ENCODE measurements around the gene FAM199X. TPM values are rescaled to one million over a fixed set of nuclear protein-coding genes. Genes with fewer than 3 reads are reported as not detected.
A peak's percentile ranks its signal among the peaks of the same experiment; 100 is the strongest.

FAM199X gene
- total RNA-seq, 4 donors from 2014 or later = 21.6 to 44.4 (median 34.0) TPM

DNA sequence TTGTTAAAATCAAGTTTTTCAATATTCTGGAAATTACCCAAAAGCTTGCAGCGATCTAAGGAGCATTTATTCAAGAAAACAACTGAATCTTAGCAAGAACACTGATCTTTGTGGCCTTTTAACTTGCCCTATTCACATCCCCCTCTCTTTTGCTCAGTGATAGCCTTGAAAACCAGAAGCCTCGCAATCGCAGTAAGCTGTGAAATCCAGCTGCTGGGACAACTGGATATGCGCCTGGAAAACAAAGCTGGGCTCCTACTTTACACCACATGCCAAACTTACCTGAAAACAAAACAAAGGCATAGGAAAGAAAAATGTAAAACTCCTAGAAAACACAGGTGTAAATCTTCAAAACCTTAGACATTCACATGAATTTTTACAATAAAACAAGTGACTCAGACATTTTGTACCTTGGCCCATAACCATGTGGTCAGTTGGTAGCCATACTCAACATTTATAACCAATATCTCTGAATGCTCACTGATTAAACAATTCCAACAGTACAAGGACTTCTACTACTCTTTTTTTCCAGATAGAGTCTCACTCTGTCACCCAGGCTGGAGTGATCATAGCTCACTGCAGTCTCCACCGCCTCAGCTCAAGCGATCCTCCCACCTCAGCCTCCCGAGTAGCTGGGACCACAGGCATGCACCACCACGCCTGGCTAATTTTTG lies 25.0 kb upstream of the FAM199X start:
- Histone ChIP-seq H3K36me3 (no peaks in the 10 kb centered on the region), H3K4me1 (no peaks in the 10 kb centered on the region), H3K27me3 (no peaks in the 10 kb centered on the region), H3K9me3 (no peaks in the 10 kb centered on the region), H3K27ac (no peak overlapping the region), H3K4me3 (no peak overlapping the region)
- WGBS, 2 donors = 84% methylated on average over 8 of the region's 8 CpGs
- no peak for DNase-seq (ENCODE audit: low spot score in 2 of 2)
- TF ChIP-seq POLR2A (IDR thresholded peaks at IDR 0.05) (no peak), EP300 (IDR thresholded peaks at IDR 0.05) (no peak)
- TF ChIP-seq, protein P1, sequence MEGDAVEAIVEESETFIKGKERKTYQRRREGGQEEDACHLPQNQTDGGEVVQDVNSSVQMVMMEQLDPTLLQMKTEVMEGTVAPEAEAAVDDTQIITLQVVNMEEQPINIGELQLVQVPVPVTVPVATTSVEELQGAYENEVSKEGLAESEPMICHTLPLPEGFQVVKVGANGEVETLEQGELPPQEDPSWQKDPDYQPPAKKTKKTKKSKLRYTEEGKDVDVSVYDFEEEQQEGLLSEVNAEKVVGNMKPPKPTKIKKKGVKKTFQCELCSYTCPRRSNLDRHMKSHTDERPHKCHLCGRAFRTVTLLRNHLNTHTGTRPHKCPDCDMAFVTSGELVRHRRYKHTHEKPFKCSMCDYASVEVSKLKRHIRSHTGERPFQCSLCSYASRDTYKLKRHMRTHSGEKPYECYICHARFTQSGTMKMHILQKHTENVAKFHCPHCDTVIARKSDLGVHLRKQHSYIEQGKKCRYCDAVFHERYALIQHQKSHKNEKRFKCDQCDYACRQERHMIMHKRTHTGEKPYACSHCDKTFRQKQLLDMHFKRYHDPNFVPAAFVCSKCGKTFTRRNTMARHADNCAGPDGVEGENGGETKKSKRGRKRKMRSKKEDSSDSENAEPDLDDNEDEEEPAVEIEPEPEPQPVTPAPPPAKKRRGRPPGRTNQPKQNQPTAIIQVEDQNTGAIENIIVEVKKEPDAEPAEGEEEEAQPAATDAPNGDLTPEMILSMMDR (IDR thresholded peaks at IDR 0.05) = no peak

DNA sequence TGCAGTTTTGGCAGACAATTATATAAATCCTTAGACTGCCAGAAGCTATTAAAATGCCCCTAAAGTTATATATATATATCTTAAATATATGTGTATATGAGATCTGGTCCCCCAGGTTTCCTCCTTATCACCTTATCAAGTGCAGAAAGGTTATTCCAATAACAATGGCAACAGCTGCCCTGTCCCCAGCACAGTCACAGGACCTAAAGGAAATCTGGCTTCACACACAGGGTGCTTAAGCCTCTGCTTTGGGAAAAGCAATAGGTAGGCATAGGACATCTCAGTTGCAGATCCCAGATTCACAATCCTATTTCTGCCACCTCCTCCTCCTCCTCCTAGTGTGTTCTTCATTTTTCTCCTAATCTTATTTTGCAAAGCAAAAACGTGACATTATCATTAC lies 15.2 kb upstream of the FAM199X start:
- TF ChIP-seq EP300 (IDR thresholded peaks at IDR 0.05) = no peak
- TF ChIP-seq, protein P1 (IDR thresholded peaks at IDR 0.05) = no peak
- TF ChIP-seq POLR2A (IDR thresholded peaks at IDR 0.05) = no peak
- no peaks in the 10 kb centered on the region for H3K27me3 ChIP-seq
- H3K4me1 ChIP-seq = peaks cover 0 to 20% (median 0%) of the 10 kb centered on the region in 4 donors
- no peaks in the 10 kb centered on the region for H3K36me3 ChIP-seq
- H3K4me3 ChIP-seq = no peak overlapping the region
- WGBS, 2 donors = 16 to 36% methylated on average over 1 of the region's 1 CpG
- no peaks in the 10 kb centered on the region for H3K9me3 ChIP-seq
- no peak overlapping the region for H3K27ac ChIP-seq
- DNase-seq (ENCODE audit: low spot score in 2 of 2) = no peak

DNA sequence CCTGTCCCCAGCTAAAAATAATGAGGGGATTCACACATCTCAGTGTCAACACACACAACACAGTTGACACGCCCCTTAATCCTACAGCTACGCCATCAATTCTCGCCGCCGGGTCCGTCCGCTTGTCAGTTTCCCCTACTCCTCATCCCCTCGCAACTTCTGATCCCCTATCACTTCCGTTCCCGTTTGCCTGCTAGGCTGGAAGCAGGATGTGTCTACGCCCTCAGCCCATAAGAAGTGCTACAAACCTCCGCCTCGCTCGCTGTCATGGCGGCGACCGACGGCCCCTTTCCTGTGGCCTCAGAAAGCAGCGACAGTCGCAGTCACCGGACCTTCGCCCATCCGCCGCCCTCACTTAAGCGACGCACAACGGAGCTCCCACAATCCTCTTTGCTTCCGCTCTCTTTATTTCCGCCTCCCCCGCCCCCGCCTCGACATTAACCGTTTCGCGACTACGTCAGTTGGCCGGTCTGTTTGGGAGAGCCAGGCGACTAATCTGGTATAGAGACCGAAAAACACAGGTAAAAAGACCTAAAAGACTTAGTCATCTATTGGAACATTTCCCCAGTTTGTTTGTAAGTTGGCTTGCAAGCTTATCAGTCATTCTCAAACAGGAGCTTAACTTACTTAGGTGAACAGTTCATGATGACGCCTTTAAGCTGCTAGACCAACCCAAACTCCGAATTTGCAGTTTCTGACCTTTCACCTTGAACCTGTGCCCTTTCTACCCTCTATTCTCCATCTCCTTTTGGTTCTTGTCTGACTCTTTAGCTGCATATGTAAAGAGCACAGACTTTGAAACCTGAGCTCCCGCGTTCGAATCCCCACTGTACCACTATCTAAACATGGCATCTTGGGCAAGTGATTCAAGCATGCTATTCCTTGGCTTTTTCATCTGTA lies 9.4 kb upstream of the FAM199X start, which contains the start of gene SLC25A53:
SLC25A53 (minus strand) TSS at position 380 of the 900 bp plus-strand sequence. CDS start 51,752 bp downstream, outside the sequence.
- 1 to 58% methylated on average over 33 to 44 of the region's 44 CpGs for WGBS, 2 donors
- peaks cover 0 to 31% (median 0%) of the 10 kb centered on the region in 4 donors for H3K4me1 ChIP-seq

DNA sequence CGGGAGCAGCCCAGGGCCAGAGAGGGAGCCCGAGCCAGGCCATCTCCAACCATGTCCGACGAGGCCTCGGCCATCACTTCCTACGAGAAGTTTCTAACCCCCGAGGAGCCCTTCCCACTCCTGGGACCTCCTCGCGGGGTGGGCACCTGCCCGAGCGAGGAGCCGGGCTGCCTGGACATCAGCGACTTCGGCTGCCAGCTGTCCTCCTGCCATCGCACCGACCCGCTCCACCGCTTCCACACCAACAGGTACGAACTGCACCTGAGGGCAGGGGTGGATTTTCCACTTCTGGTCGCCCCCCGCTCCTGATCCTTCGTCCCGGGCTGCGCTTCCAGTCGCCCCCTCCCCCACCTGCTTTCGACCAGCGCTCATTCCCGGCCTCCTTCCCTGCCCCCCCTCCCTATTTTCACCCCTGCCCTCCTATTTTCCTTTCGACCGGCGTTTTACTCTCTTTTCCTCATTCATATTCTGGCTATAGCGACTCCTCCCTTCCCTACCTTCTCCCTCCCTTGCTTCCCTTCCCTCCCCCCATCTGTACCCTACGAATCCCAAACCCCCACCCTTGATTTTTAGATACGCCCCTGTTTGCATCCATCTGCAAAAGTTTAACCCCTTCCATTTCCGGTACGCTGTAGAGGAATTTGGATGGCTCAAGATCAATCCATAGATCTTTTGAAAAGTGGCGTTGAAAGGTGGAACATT lies 633 bp downstream of the FAM199X start:
- H3K9me3 ChIP-seq = no peaks in the 10 kb centered on the region
- H3K27me3 ChIP-seq = peaks cover 0 to 7% of the 10 kb centered on the region in 2 donors
- H3K27ac ChIP-seq = peak overlapping the region; percentile 71 to 92 (median 86)
- no peak for TF ChIP-seq EP300 (IDR thresholded peaks at IDR 0.05)
- no peak for TF ChIP-seq POLR2A (IDR thresholded peaks at IDR 0.05)
- TF ChIP-seq, protein P1 (IDR thresholded peaks at IDR 0.05) = no peak
- peak in 1 of 2 donors; percentile 7 for DNase-seq (ENCODE audit: low spot score in 2 of 2)
- 0 to 39% methylated on average over 17 to 36 of the region's 37 CpGs for WGBS, 2 donors
- no peaks in the 10 kb centered on the region for H3K36me3 ChIP-seq
- peak overlapping the region; percentile 54 to 87 (median 70) for H3K4me3 ChIP-seq
- H3K4me1 ChIP-seq = peaks cover 0 to 22% (median 5%) of the 10 kb centered on the region in 4 donors

More for the DNA sequence above, 9.4 kb upstream of the FAM199X start, which contains the start of gene SLC25A53:
- Histone ChIP-seq H3K36me3 (no peaks in the 10 kb centered on the region), H3K4me3 (peak within 1 kb of the TSS; percentile 45 to 62 (median 51)), H3K9me3 (no peaks in the 10 kb centered on the region), H3K27me3 (no peaks in the 10 kb centered on the region), H3K27ac (peak within 1 kb of the TSS; percentile 83 to 94 (median 86))
- DNase-seq (ENCODE audit: low spot score in 2 of 2) = peak; percentile 42 to 69
- TF ChIP-seq, protein P1 (IDR thresholded peaks at IDR 0.05) = peak in 1 of 5 experiments; percentile 36
- TF ChIP-seq POLR2A (IDR thresholded peaks at IDR 0.05) (peak; percentile 20 to 49), EP300 (IDR thresholded peaks at IDR 0.05) (peak in 1 of 2 donors; percentile 84)
